ENCODE results near the gene MNX1.

Gene MNX1

GRCh38 chr7:157033483-157034473 lies 23.3 kb upstream of the MNX1 start:
- H3K79me2 ChIP-seq (ENCODE audit: control insufficient read depth, low read length) = no peaks in the 10 kb centered on the region
- H3K27me3 ChIP-seq (ENCODE audit: control insufficient read depth, low read length) = no peaks in the 10 kb centered on the region
- no peaks in the 10 kb centered on the region for H3F3A ChIP-seq (ENCODE audit: control insufficient read depth, insufficient read depth)
- no peak overlapping the region for H3K27ac ChIP-seq (ENCODE audit: low read depth, low read length)
- no peak overlapping the region for H3K4me3 ChIP-seq (ENCODE audit: low read length)
- TF ChIP-seq EZH2phosphoT487 (IDR thresholded peaks at IDR 0.05; ENCODE audit: borderline replicate concordance, low read length) = no peak
- no peak for TF ChIP-seq CTCF (IDR thresholded peaks at IDR 0.05; ENCODE audit: low read depth, low read length, poor library complexity, severe bottlenecking)
- no peak overlapping the region for H3K4me2 ChIP-seq (ENCODE audit: low read length)
- no peaks in the 10 kb centered on the region for H4K20me1 ChIP-seq (ENCODE audit: control insufficient read depth, insufficient read depth, low read depth, low read length)
- no peaks in the 10 kb centered on the region for H3K9me2 ChIP-seq (replicated peaks; ENCODE audit: control insufficient read depth, low read length)
- H3K36me3 ChIP-seq (ENCODE audit: control insufficient read depth, low read length) = no peaks in the 10 kb centered on the region
- peaks cover 4% of the 10 kb centered on the region; the same call in 1 of the 2 replicates for H3K9me3 ChIP-seq (ENCODE audit: control insufficient read depth, insufficient read depth, low read length)
- no peaks in the 10 kb centered on the region for H3K4me1 ChIP-seq (ENCODE audit: control insufficient read depth, low read length)

GRCh38 chr7:157032644-157033482 lies 22.4 kb upstream of the MNX1 start:
- no peak overlapping the region for H3K4me3 ChIP-seq (ENCODE audit: low read length)
- H3K4me2 ChIP-seq (ENCODE audit: low read length) = no peak overlapping the region
- H4K20me1 ChIP-seq (ENCODE audit: control insufficient read depth, insufficient read depth, low read depth, low read length) = no peaks in the 10 kb centered on the region
- H3K27me3 ChIP-seq (ENCODE audit: control insufficient read depth, low read length) = no peaks in the 10 kb centered on the region
- no peaks in the 10 kb centered on the region for H3K79me2 ChIP-seq (ENCODE audit: control insufficient read depth, low read length)
- H3K27ac ChIP-seq (ENCODE audit: low read depth, low read length) = no peak overlapping the region
- no peaks in the 10 kb centered on the region for H3K9me2 ChIP-seq (replicated peaks; ENCODE audit: control insufficient read depth, low read length)
- peaks cover 4% of the 10 kb centered on the region; the same call in 1 of the 2 replicates for H3K9me3 ChIP-seq (ENCODE audit: control insufficient read depth, insufficient read depth, low read length)
- H3K4me1 ChIP-seq (ENCODE audit: control insufficient read depth, low read length) = no peaks in the 10 kb centered on the region
- TF ChIP-seq EZH2phosphoT487 (IDR thresholded peaks at IDR 0.05; ENCODE audit: borderline replicate concordance, low read length) = no peak
- no peak for TF ChIP-seq CTCF (IDR thresholded peaks at IDR 0.05; ENCODE audit: low read depth, low read length, poor library complexity, severe bottlenecking)
- no peaks in the 10 kb centered on the region for H3K36me3 ChIP-seq (ENCODE audit: control insufficient read depth, low read length)
- H3F3A ChIP-seq (ENCODE audit: control insufficient read depth, insufficient read depth) = no peaks in the 10 kb centered on the region

GRCh38 chr7:157032128-157032527 lies 21.7 kb upstream of the MNX1 start:
- Histone ChIP-seq H3K27me3 (ENCODE audit: control insufficient read depth, low read length) (no peaks in the 10 kb centered on the region), H3K27ac (ENCODE audit: low read depth, low read length) (no peak overlapping the region), H3K9me3 (ENCODE audit: control insufficient read depth, insufficient read depth, low read length) (peaks cover 4% of the 10 kb centered on the region; the same call in 1 of the 2 replicates), H3K4me2 (ENCODE audit: low read length) (no peak overlapping the region), H3K4me3 (ENCODE audit: low read length) (no peak overlapping the region), H3F3A (ENCODE audit: control insufficient read depth, insufficient read depth) (no peaks in the 10 kb centered on the region), H3K79me2 (ENCODE audit: control insufficient read depth, low read length) (no peaks in the 10 kb centered on the region), H3K9me2 (replicated peaks; ENCODE audit: control insufficient read depth, low read length) (no peaks in the 10 kb centered on the region), H4K20me1 (ENCODE audit: control insufficient read depth, insufficient read depth, low read depth, low read length) (no peaks in the 10 kb centered on the region), H3K4me1 (ENCODE audit: control insufficient read depth, low read length) (no peaks in the 10 kb centered on the region), H3K36me3 (ENCODE audit: control insufficient read depth, low read length) (no peaks in the 10 kb centered on the region)
- TF ChIP-seq EZH2phosphoT487 (IDR thresholded peaks at IDR 0.05; ENCODE audit: borderline replicate concordance, low read length) (no peak), CTCF (IDR thresholded peaks at IDR 0.05; ENCODE audit: low read depth, low read length, poor library complexity, severe bottlenecking) (no peak)
